HG03571 (cell line): ENCODE data around the gene PROZ.

Source experiments
- ATAC-seq: cut with Tn5 transposase; IDR thresholded peaks from one replicate; pipeline ENCODE4 v1.9.1; 2021; ENCODE audit not compliant: unreplicated experiment

PROZ gene

GRCh38 chr13:113119166-113119821 is 39.2 kb upstream of the PROZ start:
- no peak for ATAC-seq

GRCh38 chr13:113119822-113120189 is 38.6 kb upstream of the PROZ start:
- no peak for ATAC-seq

- ATAC-seq, result no peak
These were observed 37.9 kb upstream of the PROZ start for GRCh38 chr13:113120300-113121182.

GRCh38 chr13:113121183-113121927 is 37.1 kb upstream of the PROZ start:
- ATAC-seq, result no peak

GRCh38 chr13:113121928-113122471 is 36.4 kb upstream of the PROZ start:
- no peak for ATAC-seq

DNA sequence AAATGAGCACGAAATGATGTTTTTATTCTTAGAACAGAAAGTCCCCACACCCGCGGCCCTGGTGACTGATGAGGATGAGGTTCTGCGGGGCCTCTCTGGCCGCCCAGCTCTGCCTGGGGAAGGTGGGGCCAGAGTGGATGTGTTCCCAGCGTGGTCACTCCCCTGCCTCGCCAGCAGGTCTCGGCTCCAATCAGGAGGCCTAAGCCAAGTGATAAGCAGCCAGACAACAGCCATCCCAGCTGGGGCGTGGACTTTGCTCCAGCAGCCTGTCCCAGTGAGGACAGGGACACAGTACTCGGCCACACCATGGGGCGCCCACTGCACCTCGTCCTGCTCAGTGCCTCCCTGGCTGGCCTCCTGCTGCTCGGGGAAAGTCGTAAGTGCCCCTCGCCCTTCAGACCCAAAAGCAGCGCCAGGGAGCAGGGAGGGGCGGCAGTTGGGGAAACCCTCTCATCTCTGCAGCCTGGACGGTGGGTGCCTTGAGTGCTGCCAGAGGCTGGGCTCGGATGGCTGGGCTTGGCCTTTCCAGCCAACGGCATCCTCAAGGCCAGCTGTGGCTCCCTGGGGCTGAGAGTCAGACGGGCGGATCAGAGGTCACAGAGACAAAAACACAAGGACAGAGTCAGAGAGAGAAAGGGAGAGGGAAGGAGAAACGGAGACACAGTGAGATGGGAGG is 35.8 kb upstream of the PROZ start, which contains the start of gene F10:
F10 (plus strand) TSS at position 250 of the 676 bp plus-strand sequence; CDS start at position 307, 57 bp downstream.
- ATAC-seq, result no peak

DNA sequence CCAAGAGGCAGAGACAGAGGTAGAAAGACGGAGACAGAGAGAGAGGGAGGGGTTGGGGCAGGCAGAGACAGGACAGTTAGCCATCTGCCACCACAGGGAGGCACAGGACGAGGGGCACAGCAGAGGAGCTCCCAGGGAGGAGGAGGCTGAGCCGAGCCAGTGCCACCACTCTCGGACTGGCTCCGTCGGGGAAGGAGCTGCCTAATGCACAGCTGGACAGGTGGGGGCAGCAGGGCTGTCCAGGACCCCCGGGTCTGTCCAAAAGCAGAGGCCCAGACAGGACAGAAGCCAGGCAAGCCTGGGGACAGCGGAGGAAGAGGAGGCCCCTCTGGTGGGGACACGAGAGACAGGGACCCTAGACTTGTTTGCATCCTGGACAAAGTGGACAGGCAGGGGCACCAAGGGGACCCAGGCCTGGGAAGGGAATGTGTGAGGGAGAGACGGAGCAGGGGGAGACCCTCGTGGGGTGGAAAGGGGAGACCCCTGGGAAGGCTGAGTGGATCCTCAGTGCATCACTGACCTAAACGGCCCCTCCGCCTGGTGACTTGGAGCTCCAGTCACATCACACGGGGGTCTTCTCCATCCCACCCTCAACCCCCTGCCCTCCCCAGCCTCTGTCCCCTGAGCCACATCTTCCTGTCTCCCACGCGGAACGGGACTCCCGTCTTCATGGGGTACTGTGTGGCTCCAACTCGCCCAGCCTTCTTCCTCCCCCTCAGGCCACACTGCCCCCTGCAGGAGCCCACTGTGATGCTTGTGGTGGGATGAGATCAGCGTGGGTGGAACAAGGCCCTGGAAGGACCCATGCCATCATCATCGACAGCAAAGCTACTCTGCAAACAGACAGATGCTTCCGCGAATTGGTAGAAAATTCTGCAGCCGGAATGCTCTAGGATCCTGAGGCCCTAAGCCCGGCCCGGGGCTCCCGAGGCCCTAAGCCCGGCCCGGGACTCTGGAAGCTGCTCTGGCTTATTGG is 34.9 kb upstream of the PROZ start:
- no peak for ATAC-seq

- no peak for ATAC-seq
These were observed 34.1 kb upstream of the PROZ start for GRCh38 chr13:113124211-113124970.

GRCh38 chr13:113125506-113126264 is 32.8 kb upstream of the PROZ start:
- ATAC-seq, result no peak

DNA sequence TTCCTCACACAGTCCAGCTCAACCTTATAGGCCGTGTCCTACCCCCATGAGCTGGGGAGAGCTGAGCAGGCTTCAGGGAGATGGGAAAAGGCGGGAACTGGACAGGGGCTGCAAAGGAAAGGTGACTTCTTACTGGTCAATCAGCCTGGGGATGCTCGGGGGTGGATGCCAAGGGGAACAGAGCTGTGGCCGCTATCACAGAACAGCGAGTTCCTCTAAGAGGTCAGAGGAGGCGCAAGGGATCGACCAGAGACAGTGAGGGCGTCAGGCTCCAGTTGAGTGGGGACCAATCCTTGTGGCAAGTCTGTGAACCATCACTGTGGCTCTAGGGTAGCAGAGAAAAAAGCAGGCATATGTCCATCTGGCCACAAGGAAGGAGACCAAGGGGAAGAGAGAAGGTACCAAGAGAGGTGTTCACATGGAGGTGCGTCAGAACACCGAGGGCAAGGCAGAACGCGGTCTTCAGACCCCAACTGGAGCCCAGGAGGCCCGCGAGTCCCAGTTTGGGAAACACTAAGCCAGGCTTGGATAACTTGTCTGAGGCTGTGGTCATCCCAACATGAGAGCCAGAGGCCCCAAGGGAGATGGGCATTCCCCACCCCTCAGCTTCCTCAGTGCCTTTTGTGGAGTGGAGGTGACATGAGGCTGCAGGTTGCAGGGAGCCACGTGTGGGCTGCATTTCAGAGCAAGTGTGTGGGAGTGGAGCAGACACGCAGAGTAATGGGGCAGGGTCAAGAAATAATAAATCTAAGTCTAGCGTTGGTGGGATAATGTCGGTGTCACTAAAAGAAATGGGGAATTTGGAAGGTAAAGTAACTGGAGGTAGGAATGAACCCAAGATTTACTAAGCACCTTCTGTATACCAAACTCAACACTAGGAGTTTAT is 31.9 kb upstream of the PROZ start:
- ATAC-seq, result no peak

DNA sequence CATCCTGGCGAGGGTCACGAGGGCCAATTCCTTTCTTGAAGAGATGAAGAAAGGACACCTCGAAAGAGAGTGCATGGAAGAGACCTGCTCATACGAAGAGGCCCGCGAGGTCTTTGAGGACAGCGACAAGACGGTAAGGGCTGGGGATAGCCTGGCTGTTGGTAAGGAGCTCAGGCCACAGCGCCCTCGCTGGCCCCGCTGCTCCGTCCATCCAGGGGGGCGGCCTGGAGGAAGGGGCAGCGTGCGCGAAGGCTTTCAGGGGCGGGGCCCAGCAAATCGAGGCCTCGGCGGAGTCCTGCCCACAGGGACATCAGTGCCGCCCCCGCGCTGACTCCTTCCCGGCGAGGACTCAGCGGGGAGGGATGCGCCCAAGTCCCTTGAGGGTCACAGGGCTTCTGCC is 29.0 kb upstream of the PROZ start:
- ATAC-seq, result no peak

- ATAC-seq, result no peak
These were observed 28.3 kb upstream of the PROZ start for GRCh38 chr13:113129921-113130750.

DNA sequence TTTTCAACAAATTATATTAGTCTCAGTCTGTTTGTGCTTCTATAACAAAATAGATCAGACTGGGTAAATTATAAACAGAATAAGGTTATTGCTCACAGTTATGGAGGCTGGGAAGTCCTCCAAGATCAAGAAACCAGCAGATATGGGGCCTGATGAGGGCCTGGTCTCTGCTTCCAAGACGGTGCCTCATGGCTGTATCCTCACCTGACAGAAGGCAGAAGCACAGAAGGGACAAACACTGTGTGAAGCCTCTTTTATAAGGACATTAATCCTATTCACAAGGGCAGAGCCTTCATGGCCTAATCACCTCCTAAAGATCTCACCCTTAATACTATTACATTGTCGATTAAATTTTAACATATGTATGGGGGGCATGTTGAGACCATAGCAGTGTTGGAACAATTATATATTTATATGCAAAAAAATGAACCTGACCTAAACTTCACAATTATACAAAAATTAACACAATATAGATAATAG is 23.1 kb upstream of the PROZ start:
- ATAC-seq, result no peak

DNA sequence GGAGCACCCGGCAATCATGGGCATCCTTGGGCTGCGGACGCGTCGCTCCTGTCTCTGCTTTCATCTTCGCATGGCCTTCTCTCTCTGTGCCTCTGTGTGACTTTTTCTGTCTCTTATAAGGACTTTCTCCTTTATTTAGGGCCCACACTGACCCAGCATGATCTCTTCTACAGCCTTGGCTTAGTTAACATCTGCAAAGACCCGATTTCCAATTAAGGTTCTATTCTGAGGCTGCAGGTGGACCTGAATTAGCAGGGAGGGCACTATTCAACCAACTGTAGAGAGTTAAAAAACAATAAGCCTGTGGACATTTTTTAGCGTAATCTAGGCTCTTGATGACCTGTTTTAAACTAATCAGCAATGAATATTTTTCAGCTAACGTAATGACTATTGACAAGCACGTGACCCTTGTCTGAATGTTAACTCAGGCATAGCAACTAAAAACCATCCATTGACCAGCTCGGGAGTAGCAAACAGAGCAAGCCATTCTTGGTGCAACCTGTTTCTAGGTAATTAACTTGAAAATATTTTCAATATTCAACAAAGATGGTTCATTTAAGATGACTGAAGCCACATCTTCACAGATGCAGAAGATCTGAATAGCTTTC is 20.7 kb upstream of the PROZ start:
- ATAC-seq, result no peak

- no peak for ATAC-seq
These were observed 19.5 kb upstream of the PROZ start for GRCh38 chr13:113138792-113139551.
